GM10266 (cell line): Measurements from ENCODE around the gene DAB2.

Experiments used
- DNase-seq: peaks from one replicate; pipeline ENCODE4 v3.0.0; 2012; ENCODE audit errors: extremely low spot score
- CTCF ChIP-seq: IDR thresholded peaks from 2 replicates; pipeline ENCODE4 v1.5.1; 2012; ENCODE audit warnings: mild to moderate bottlenecking, low read depth; ENCODE audit not compliant: control insufficient read depth, insufficient read depth; ENCODE audit errors: missing control alignments

The DAB2 gene

GRCh38 chr5:39427633-39428032 is 2.9 kb upstream of the DAB2 start:
- no peak for DNase-seq
- TF ChIP-seq CTCF: no peak

- DNase-seq: no peak
Measured at GRCh38 chr5:39427229-39427628, 2.4 kb upstream of the DAB2 start.

GRCh38 chr5:39426746-39427105 is 1.9 kb upstream of the DAB2 start:
- no peak for TF ChIP-seq CTCF
- DNase-seq: no peak

More at GRCh38 chr5:39427229-39427628, 2.4 kb upstream of the DAB2 start:
- TF ChIP-seq CTCF: no peak

GRCh38 chr5:39426051-39426745 is 1.4 kb upstream of the DAB2 start:
- no peak for DNase-seq
- no peak for TF ChIP-seq CTCF

- no peak for DNase-seq
- TF ChIP-seq CTCF: no peak
Measured at GRCh38 chr5:39423331-39423751, 1.4 kb downstream of the DAB2 start.

- no peak for TF ChIP-seq CTCF
- no peak for DNase-seq
Measured at GRCh38 chr5:39422728-39423285, 2.0 kb downstream of the DAB2 start.

- TF ChIP-seq CTCF: no peak
- DNase-seq: no peak
Measured at GRCh38 chr5:39422036-39422606, 2.7 kb downstream of the DAB2 start.
